GM08714 (cell line): ENCODE measurements around the gene NFKBIE.

ENCODE experiments used
- H3K4me3 ChIP-seq: fragments of 200-500 bp; sonication (Bioruptor generic); 2 replicates; pipeline ENCODE4 v1.5.1; 2014; ENCODE audit warnings: mild to moderate bottlenecking, low read length, inconsistent platforms
- ZNF274 ChIP-seq: IDR thresholded peaks from 2 replicates; pipeline ENCODE4 v1.6.1; 2012; ENCODE audit warnings: mild to moderate bottlenecking, low read depth, low read length

NFKBIE gene

DNA sequence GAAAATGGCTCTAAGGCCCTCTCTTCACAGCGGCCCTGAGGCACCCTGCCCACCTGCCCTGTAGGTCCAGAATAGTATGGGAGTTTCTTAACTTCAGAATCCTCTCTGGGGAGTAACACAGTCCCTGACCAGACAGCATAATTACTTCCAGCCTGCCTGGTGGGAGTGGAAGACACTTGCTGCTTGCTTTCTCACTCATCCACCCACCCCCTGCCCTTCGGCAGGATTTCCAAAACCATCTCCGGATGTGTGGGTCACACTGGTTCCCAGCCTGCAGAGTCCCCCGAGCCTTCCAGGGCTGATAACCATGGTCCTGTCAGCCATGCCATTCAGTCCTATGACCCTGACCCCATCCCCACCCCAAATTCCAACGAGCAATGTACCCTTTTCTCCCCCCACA is 36.5 kb downstream of the NFKBIE start:
- no peak for TF ChIP-seq ZNF274
- H3K4me3 ChIP-seq, result no peak overlapping the region

DNA sequence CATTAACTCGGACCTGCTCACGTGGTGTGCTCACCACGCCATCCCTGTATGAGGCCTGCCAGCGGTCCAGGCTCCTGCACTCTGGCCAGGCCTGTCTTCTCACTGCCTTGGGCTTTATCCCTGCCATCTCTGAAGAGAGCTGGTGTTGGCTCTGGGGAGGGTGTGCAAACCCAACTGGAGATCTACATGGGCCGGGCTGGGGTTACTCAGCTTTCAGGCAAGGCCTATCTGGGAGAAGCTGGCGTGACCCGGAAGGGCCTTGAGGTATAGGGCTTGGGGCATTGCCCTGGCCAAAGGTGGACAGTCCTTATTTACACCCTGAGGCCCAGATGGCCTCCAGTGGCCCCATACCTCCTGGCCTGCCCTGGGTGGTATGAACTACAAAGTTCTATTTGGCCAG is 36.9 kb downstream of the NFKBIE start:
- H3K4me3 ChIP-seq, result no peak overlapping the region
- no peak for TF ChIP-seq ZNF274

DNA sequence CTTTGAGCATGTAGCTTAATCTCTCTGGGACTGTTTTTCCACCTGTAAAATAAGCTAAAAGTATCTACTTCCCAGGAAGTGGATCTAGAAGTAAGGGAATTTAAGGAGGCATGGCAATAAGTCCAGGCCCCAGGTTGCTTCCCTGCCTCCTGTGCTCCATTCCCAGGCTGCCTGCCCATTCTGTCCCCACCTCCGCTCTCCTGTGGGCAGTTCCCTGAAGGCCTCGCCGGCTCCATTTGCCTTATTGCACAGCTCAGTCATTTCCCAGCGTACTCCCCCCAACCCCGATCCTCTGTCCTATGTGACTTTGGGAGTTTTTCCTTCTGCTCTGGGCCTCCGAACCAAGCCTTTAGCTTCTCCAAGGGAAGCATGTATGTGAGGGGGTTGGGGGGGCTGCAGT is 37.3 kb downstream of the NFKBIE start:
- no peak for TF ChIP-seq ZNF274
- H3K4me3 ChIP-seq, result no peak overlapping the region

DNA sequence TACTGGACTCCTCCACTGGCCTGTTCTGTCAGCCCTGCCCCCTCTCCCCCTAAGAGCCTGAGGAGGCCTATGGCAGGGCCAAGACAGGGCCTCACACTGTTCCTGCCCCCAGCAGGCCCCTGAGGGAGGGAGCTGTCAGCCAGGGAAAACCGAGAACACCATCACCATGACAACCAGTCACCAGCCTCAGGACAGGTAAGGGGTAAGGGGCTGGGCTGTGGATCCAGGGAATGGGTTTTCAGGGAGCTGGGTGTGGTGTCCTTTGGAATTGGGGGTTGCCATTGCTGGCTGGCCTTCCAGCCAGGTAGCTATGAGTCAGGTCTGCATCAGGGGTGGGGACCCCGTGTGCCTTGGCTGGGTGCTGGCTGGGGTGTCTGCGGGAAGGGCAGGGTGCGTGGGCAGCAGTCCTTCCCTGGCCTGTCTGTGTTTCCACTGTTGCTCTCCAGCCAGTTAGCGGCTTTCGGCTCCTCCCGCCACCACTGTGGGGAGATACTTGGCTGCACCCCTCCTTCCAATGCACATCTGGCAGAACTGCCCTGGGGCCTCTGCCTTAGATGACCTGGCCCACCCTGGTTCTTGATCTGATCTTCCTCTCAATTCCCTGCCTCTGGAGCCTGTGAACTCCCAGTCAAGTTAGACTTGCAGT is 38.1 kb downstream of the NFKBIE start:
- H3K4me3 ChIP-seq, result no peak overlapping the region
- TF ChIP-seq ZNF274, result no peak

DNA sequence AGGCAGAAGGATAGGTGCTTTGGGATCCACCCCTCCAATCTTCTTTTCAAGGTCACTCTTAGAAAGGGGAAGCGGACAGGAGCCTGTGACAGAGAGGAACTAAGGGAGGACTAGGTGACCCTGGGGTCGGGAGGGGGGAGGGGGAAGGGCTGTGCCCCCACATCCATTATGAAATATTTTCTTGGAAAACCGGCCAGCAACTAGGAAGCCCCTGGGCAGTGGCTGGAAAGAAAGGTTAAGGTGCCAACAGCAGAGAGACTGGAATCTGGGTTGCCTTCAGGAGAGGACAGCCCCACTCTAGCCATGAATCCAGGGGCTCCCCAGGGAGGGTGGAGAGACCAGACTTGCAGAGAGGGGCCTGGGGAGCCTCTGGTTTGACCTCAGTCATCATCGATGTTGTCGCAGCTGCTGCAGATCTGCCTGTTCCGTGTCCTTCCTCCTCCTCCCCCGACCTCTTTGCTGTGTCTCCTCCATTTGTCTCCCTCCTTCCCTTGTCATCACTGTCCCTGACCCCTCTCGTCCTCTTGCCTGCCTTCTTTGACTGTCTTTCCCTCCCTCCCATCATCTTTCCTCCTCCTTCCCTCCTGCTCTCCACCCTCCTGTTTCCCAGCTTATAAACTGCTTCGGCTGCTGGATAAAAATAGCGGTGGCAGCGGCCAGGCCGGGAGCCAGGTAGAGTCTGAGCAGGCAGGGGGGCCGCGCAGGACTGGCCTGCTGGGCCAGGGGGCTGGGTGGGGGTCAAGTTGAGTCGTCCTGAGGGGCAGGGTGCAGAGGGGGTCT is 38.8 kb downstream of the NFKBIE start:
- H3K4me3 ChIP-seq, result no peak overlapping the region

DNA sequence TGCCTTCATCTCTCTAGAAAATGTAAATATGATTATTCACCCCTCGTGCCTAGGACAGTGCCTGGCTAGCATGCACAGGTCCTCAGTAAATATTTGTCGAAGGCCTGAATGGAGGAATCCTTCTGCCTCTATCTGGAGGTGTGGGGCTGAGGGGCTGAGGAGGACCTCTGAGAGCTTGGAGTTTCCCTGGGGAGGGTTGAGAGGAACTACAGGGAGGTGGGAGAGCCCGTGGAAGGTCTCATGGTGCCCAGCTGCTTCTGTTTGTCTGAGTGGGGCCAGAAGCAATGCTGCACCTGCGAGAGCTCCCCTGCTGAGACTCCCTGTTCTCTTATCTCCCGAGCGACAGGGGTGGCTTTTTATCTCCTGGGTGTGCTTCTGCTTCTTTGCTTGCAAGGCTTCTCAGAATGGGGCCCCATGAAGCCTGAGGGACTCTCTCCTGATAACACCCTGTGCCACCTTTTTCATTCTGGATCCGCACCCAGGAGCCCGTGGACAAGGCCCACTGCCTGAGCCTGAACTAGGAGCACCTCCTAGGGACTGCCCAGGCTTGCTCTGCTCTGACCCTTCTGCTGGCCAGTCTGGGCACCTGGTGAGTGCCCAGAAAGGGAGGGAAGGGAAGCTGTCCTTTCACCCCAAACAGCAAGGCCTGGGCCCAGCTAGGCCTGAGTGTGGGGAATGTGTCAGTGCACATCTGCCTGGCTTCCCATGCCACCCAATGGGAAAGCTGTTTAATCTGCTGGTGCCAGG is 39.6 kb downstream of the NFKBIE start:
- no peak overlapping the region for H3K4me3 ChIP-seq
- no peak for TF ChIP-seq ZNF274

More for the DNA sequence above, 38.8 kb downstream of the NFKBIE start:
- TF ChIP-seq ZNF274, result no peak

DNA sequence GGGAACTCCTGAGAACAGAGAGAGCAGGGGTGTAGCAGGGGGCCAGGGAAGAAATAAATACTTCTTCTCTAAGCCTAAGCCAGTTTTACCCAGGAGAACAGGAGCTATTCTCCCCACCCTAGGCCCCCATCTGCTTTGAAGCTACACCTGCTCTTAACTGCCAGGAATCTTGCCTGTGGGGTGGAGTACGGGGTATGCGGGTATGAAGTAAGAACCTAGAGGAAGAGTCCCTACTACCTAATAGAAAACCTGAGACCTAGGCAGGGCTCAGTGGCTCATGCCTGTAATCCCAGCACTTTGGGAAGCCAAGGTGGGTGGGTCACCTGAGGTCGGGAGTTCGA is 40.4 kb downstream of the NFKBIE start:
- TF ChIP-seq ZNF274, result no peak
- H3K4me3 ChIP-seq, result no peak overlapping the region; the same call in 1 of the 2 replicates

DNA sequence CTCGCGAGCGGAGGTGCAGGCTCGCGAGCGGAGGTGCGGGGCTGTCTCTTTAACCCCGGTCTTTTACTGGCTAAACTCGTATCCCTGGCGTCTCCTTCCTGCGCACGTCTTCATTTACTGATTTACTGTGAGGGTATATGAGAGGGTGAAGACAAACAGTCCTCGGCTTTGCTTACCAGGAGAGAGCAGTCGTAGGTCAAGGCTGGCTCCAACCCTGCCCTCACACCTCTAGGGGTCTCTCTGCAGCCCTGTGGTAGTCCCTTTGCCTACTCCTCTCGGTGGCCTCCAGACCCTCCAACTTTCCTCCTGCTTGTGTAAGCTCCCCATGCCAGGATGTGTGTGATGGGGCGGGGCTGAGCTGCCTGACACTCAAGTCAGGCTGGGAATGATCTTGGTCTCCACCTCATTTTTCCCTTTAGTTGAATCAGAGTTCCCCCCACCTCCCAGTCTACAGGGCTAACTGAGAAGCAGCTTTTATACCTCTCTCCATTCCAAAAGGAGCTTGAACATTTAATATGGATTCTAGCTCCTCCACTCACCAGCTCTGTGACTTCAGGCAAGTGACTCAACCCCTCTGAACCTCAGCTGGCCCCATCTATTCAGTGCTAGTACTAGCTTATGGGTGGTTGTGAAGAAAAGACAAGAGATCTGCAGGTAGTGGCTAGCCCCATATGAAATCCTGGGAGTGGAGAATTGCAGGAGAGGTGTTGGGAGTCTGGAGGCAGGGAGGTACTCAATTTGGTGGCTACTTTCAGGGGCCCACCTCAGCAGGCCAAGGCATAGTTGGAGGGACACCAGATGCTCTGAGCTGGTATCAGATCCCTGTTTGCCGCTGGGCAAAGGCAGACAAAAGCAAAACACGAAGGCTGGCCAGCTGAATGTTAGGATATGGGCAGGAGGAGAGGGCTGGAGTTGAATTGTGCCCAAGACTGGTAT is 41.1 kb downstream of the NFKBIE start:
- no peak for TF ChIP-seq ZNF274
- H3K4me3 ChIP-seq, result peak overlapping the region; percentile 66

DNA sequence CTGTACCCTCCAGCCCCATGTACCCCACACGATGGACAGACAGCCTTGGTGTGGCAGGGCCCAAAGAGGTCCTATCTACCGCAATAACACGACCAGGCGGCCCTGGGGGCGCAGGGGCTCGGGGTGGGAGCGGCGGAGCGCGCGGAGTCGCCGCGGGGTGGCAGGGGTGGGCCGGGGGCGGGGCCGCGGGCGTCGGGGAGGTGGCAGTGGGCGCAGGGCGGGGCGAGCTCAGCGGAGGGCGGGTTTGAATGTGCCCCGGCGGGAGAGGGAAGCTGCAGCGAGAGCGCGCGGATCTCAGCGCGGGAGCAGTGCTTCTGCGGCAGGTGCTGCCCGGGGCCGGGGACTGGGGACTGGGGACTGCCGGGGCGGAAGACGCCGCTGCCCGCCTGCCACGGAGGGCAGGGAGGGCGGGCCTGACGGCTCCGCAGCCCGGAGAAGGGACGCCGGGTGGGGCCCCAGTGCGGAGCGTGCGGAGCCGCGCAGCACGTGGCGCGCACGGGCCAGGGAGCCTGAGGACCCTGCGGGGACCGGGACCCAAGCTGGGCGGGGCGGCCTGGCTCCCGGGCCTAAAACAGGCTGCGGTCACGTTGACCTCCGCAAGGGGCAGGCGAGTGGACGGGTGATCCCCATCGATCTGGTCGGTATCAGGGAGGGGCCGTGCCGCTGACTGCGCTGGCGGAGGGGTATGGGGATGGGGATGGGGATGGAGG is 41.9 kb downstream of the NFKBIE start, which contains the start of gene SLC29A1:
Gene SLC29A1, plus strand, starts transcription at position 277 of the 710 bp plus-strand sequence. CDS start 3,719 bp downstream, outside the sequence.
- H3K4me3 ChIP-seq, result peak within 1 kb of the TSS; percentile 66
- TF ChIP-seq ZNF274, result no peak

DNA sequence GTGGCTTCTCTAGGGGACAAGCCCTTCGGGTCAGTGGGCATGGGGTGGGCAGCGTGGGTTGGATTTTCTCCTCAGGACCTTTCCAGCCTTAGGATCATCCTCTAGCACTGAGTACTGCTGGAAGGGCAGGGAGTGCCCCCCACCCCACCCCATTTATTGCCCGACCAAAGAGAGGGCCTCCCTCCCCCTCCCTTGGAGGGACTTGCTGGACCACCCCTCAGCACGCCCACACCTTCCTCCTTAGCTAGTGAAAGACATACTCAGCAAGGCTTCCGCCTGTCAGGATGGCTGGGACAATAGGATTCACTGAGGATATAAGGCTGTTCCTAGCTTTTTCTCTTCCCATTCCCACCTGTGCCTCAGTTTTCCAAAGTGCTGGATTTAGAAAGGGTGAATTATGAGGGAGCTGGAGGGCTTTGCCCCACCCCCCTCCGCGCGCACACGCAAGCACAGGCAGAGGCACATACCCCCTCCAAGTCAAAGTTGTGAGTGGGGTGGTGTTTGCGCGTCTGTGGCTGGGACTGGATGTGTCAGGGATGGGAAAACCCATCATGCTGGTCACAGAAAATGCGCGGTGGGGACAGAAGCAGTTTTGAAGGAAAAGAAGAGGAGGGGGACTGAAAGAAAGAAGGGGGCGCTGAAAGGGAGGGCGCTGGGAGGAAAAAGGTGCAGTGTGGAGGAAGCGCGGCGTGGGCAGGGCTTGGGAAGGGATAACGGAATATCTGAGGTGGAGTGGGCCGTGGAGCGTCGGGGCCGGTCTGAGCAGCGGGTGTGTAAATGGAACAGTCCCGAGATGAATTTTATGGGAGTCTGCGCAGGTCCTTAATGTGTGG is 42.6 kb downstream of the NFKBIE start:
- H3K4me3 ChIP-seq, result peak overlapping the region; percentile 41; the same call in 1 of the 2 replicates
- no peak for TF ChIP-seq ZNF274

DNA sequence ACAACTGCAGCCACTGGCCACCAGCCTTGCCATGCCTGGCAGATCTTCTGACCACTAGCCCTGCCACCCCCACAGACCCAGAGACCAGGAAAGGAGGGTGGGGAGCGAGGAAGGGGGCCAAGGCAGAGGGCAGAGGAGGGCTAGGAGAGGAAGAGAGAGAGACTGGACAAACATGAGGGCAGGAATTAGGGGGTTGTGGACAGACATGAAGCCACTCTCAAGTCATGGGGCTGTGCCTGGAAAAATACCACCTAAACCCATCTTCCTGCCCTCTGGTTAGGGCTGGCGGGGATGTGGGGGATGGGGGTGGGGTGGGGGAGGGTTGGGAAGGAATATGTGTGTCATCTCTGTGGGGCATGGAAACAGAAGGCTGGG is 43.4 kb downstream of the NFKBIE start:
- TF ChIP-seq ZNF274, result no peak
- no peak overlapping the region for H3K4me3 ChIP-seq

DNA sequence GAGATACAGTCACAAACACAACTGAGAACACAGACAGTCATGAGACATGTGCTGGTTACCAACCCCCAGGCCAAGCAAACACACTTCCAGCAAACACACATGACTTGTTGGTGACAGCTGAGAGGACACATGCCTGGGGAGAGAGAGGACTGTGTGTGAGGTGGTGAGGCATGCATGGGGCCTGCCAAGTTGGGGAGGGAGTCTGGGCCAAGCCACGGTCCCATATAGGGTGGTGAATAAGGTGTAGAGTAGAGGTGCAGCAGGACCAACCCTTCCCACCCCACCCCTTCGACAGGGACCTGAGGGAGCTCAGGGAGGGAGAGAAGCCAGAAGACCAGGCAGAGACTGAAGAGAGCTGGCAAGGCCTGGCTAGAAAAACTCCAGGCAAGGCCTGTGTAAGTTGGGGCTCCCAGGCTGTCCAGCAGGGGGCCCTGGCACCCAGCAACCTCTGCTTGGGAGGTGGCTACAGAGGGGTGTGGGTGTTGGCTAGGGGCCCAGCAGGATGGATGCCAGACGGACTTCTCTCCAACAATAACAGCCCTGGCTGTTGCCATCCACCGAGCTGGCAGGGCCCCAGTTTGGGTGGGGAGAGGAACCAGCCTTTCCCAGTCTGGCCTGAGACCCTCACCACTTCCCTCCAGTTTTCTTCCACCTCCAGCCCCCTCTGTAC is 43.9 kb downstream of the NFKBIE start:
- no peak overlapping the region for H3K4me3 ChIP-seq
- TF ChIP-seq ZNF274, result no peak
